HEK293T (cell line): ENCODE measurements around the gene ROBO3.

Experiments used
- ARNT ChIP-seq: fragments of 450-650 bp; IDR thresholded peaks from 2 replicates; pipeline ENCODE4 v1.6.1; 2017; ENCODE audit warnings: mild to moderate bottlenecking
- BHLHE40 ChIP-seq: fragments of 450-650 bp; IDR thresholded peaks from 2 replicates; pipeline ENCODE4 v1.6.1; 2016; ENCODE audit warnings: mild to moderate bottlenecking, moderate library complexity, borderline replicate concordance
- FOXM1 ChIP-seq: fragments of 450-650 bp; IDR thresholded peaks from 2 replicates; pipeline ENCODE4 v1.6.1; 2017; ENCODE audit warnings: mild to moderate bottlenecking, borderline replicate concordance
- HDGF ChIP-seq: fragments of 450-650 bp; IDR thresholded peaks from 2 replicates; pipeline ENCODE4 v1.6.1; 2017; ENCODE audit warnings: antibody characterized with exemption, borderline replicate concordance
- L3MBTL2 ChIP-seq: fragments of 450-650 bp; conservative IDR thresholded peaks from 2 replicates; pipeline ENCODE4 v1.6.1; 2016; ENCODE audit warnings: mild to moderate bottlenecking
- LEF1 ChIP-seq: fragments of 450-650 bp; IDR thresholded peaks from 2 replicates; pipeline ENCODE4 v1.6.1; 2017; ENCODE audit warnings: mild to moderate bottlenecking, borderline replicate concordance
- NFRKB ChIP-seq: fragments of 450-650 bp; IDR thresholded peaks from 2 replicates; pipeline ENCODE4 v1.6.1; 2016; ENCODE audit warnings: mild to moderate bottlenecking, moderate library complexity
- PKNOX1 ChIP-seq: fragments of 450-650 bp; IDR thresholded peaks from 2 replicates; pipeline ENCODE4 v1.6.1; 2016
- SP1 ChIP-seq: fragments of 450-650 bp; IDR thresholded peaks from 2 replicates; pipeline ENCODE4 v1.6.1; 2017
- ZNF384 ChIP-seq: fragments of 450-650 bp; IDR thresholded peaks from 2 replicates; pipeline ENCODE4 v1.6.1; 2016

GRCh38 chr11:124923296-124923695, 58.1 kb downstream of the ROBO3 start:
- TF ChIP-seq BHLHE40 (no peak), L3MBTL2 (no peak), SP1 (no peak), HDGF (no peak), NFRKB (no peak), PKNOX1 (no peak), FOXM1 (no peak), ARNT (no peak), LEF1 (no peak), ZNF384 (no peak)
